ENCODE data around the gene FEV. TPM values are rescaled to one million over a fixed set of nuclear protein-coding genes. Genes with fewer than 3 reads are reported as not detected.

Gene FEV
- total and polyA plus RNA-seq, 2 experiments from 2014 or later: 0.58 to 0.70 TPM

DNA sequence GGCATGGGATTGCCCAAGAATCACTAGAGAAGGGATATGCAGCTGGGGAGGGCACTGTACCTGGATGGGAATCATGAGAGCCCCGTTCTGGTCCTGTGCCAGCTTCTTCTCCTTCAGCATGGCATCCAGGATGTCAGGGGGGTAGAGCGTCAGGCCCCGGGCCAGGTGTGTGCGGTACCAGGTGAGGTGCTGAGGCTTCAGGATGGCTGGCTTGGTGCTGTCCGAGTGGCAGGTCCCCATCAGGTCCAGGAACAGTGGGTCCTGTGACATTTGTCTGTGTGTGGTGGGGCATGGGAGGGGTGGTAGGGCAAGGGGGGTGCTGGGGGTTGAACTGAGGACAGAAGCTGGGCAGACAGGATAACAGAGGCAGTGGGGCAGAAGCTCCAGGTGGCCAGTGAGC is 43.2 kb upstream of the FEV start:
- DNase-seq (ENCODE audit: low spot score): no peak
- Histone ChIP-seq H4K20me1 (ENCODE audit: insufficient read depth, poor library complexity, severe bottlenecking) (no peaks in the 10 kb centered on the region), H3K4me3 (no peak overlapping the region), H3K4me2 (no peak overlapping the region), H3K9me3 (ENCODE audit: low read depth) (no peaks in the 10 kb centered on the region), H3K79me2 (no peaks in the 10 kb centered on the region), H3K36me3 (replicated peaks; ENCODE audit: insufficient read depth, low read depth) (no peaks in the 10 kb centered on the region), H2AFZ (no peak overlapping the region), H3K9me2 (replicated peaks; ENCODE audit: insufficient read depth) (no peaks in the 10 kb centered on the region), H3K4me1 (ENCODE audit: insufficient read depth) (no peaks in the 10 kb centered on the region), H3K27me3 (peaks cover 9% of the 10 kb centered on the region), H3K27ac (no peak overlapping the region)
- no peak for TF ChIP-seq EZH2 (IDR thresholded peaks at IDR 0.05; ENCODE audit: borderline replicate concordance)
- TF ChIP-seq, protein P1, sequence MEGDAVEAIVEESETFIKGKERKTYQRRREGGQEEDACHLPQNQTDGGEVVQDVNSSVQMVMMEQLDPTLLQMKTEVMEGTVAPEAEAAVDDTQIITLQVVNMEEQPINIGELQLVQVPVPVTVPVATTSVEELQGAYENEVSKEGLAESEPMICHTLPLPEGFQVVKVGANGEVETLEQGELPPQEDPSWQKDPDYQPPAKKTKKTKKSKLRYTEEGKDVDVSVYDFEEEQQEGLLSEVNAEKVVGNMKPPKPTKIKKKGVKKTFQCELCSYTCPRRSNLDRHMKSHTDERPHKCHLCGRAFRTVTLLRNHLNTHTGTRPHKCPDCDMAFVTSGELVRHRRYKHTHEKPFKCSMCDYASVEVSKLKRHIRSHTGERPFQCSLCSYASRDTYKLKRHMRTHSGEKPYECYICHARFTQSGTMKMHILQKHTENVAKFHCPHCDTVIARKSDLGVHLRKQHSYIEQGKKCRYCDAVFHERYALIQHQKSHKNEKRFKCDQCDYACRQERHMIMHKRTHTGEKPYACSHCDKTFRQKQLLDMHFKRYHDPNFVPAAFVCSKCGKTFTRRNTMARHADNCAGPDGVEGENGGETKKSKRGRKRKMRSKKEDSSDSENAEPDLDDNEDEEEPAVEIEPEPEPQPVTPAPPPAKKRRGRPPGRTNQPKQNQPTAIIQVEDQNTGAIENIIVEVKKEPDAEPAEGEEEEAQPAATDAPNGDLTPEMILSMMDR (IDR thresholded peaks at IDR 0.05; ENCODE audit: poor library complexity): no peak
- no peak for TF ChIP-seq EZH2phosphoT487 (IDR thresholded peaks at IDR 0.05; ENCODE audit: low read depth, severe bottlenecking, unreplicated experiment)
- WGBS (ENCODE audit: low lambda C conversion rate, missing lambda C conversion rate): 81% methylated on average over 5 of the region's 5 CpGs

DNA sequence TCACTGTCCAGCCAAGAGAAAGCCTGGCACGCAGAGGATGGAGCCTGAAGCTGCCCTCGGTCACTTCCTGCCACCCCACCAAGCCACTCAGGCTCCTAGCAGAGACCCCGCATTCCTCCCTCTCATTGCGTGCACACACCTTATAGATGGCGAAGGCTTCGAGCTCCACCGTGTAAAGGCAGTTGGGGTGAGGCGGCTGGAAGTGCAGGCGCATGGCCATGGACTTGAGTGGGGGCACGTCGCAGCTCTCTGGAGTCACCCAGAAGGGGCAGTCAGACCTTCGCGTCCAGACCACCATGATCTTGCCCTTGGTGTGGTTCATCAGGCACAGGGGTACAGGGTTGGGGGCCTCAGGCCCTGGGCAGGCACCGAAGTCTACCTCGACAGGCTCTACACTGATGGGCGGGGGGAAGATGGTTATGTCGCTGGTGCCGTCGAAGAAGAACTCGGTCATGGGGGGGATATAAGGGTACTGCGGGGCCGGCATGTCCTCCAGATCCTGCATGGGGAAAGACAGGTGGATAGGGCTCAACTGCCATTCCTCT is 42.6 kb upstream of the FEV start:
- no peak overlapping the region for H3K4me2 ChIP-seq
- no peak overlapping the region for H3K27ac ChIP-seq
- no peak for DNase-seq (ENCODE audit: low spot score)
- H3K36me3 ChIP-seq (replicated peaks; ENCODE audit: insufficient read depth, low read depth): no peaks in the 10 kb centered on the region
- no peaks in the 10 kb centered on the region for H3K9me3 ChIP-seq (ENCODE audit: low read depth)
- H3K9me2 ChIP-seq (replicated peaks; ENCODE audit: insufficient read depth): no peaks in the 10 kb centered on the region
- H2AFZ ChIP-seq: no peak overlapping the region
- H4K20me1 ChIP-seq (ENCODE audit: insufficient read depth, poor library complexity, severe bottlenecking): no peaks in the 10 kb centered on the region
- no peaks in the 10 kb centered on the region for H3K79me2 ChIP-seq
- H3K4me3 ChIP-seq: no peak overlapping the region
- WGBS (ENCODE audit: low lambda C conversion rate, missing lambda C conversion rate): 91% methylated on average over 21 of the region's 22 CpGs
- no peaks in the 10 kb centered on the region for H3K4me1 ChIP-seq (ENCODE audit: insufficient read depth)
- H3K27me3 ChIP-seq: peaks cover 3% of the 10 kb centered on the region
- TF ChIP-seq EZH2phosphoT487 (IDR thresholded peaks at IDR 0.05; ENCODE audit: low read depth, severe bottlenecking, unreplicated experiment) (no peak), EZH2 (IDR thresholded peaks at IDR 0.05; ENCODE audit: borderline replicate concordance) (no peak)
- TF ChIP-seq, protein P1 (IDR thresholded peaks at IDR 0.05; ENCODE audit: poor library complexity): no peak

DNA sequence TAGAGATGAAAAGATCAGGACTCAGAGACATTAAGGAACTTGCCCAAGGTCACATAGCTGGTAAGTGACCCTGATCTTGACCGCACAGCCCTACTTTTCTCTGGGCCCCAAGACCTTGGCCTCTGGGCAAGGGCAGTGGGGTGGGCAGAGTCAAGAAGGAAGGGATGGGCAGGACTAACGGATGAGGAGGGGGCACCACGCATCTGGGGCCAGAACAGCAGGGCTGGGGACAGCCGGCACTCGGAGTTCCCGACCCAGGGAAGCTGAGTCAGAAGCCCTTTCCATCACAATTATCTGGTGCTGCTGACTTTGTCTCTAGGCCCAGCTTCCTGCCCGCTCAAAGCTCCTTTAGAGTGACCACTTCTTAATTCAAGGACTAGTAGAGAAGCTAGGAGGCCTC is 42.0 kb upstream of the FEV start:
- DNase-seq (ENCODE audit: low spot score): no peak
- Histone ChIP-seq H3K36me3 (replicated peaks; ENCODE audit: insufficient read depth, low read depth) (no peaks in the 10 kb centered on the region), H3K4me2 (no peak overlapping the region), H3K9me2 (replicated peaks; ENCODE audit: insufficient read depth) (no peaks in the 10 kb centered on the region), H3K27ac (no peak overlapping the region), H3K9me3 (ENCODE audit: low read depth) (no peaks in the 10 kb centered on the region), H2AFZ (no peak overlapping the region), H3K4me1 (ENCODE audit: insufficient read depth) (no peaks in the 10 kb centered on the region), H3K27me3 (no peaks in the 10 kb centered on the region), H3K79me2 (no peaks in the 10 kb centered on the region), H3K4me3 (no peak overlapping the region), H4K20me1 (ENCODE audit: insufficient read depth, poor library complexity, severe bottlenecking) (no peaks in the 10 kb centered on the region)
- WGBS (ENCODE audit: low lambda C conversion rate, missing lambda C conversion rate): 83% methylated on average over 7 of the region's 7 CpGs
- TF ChIP-seq EZH2phosphoT487 (IDR thresholded peaks at IDR 0.05; ENCODE audit: low read depth, severe bottlenecking, unreplicated experiment): no peak
- no peak for TF ChIP-seq EZH2 (IDR thresholded peaks at IDR 0.05; ENCODE audit: borderline replicate concordance)
- TF ChIP-seq, protein P1 (IDR thresholded peaks at IDR 0.05; ENCODE audit: poor library complexity): no peak

Data from hepatocyte (in vitro differentiated cells).